Lower leg skin (tissue), 3 donors: ENCODE results near the gene IMPDH1.

Source experiments
- CTCF ChIP-seq, 3 donors: fragments of 450-650 bp; IDR thresholded peaks; one replicate each; pipeline ENCODE4 v1.5.1; 2016; ENCODE audit warnings: antibody characterized with exemption in 3 of 3, mild to moderate bottlenecking in 3 of 3, moderate library complexity in 2 of 3
- POLR2A ChIP-seq, 2 donors: fragments of 450-650 bp; IDR thresholded peaks; one replicate each; pipeline ENCODE4 v1.6.1; 2016 to 2017; ENCODE audit warnings: antibody characterized with exemption in 2 of 2, mild to moderate bottlenecking in 1 of 2, moderate library complexity in 1 of 2

GRCh38 chr7:128350708-128351295 is 59.0 kb downstream of the IMPDH1 start:
- no peak for TF ChIP-seq CTCF (IDR thresholded peaks at IDR 0.05)
- TF ChIP-seq POLR2A (IDR thresholded peaks at IDR 0.05): no peak
